ENCODE measurements around the gene P2RY6. TPM values are rescaled to one million over a fixed set of nuclear protein-coding genes. Genes with fewer than 3 reads are reported as not detected.

P2RY6 gene
- total and polyA plus RNA-seq, 8 donors, result 0.24 to 4.1 (median 0.98) TPM; not detected in 1

- ATAC-seq (no peak), DNase-seq (no peak), FAIRE-seq (no peak)
- H3K36me3 ChIP-seq, result no peaks in the 10 kb centered on the region
- H3K27me3 ChIP-seq, result no peaks in the 10 kb centered on the region
- TF ChIP-seq, protein P1, sequence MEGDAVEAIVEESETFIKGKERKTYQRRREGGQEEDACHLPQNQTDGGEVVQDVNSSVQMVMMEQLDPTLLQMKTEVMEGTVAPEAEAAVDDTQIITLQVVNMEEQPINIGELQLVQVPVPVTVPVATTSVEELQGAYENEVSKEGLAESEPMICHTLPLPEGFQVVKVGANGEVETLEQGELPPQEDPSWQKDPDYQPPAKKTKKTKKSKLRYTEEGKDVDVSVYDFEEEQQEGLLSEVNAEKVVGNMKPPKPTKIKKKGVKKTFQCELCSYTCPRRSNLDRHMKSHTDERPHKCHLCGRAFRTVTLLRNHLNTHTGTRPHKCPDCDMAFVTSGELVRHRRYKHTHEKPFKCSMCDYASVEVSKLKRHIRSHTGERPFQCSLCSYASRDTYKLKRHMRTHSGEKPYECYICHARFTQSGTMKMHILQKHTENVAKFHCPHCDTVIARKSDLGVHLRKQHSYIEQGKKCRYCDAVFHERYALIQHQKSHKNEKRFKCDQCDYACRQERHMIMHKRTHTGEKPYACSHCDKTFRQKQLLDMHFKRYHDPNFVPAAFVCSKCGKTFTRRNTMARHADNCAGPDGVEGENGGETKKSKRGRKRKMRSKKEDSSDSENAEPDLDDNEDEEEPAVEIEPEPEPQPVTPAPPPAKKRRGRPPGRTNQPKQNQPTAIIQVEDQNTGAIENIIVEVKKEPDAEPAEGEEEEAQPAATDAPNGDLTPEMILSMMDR (IDR thresholded peaks at IDR 0.05), result no peak
- intact Hi-C loops (cut with DNase I), result loop anchor here in 1 of 3 donors (5.0 to 10.0 kb wide), 2 partner anchors 46 to 104 kb away; no protein-coding TSS in a partner anchor
- H3K4me1 ChIP-seq, result no peaks in the 10 kb centered on the region
- H3K4me3 ChIP-seq, result no peak overlapping the region
- 78 to 92% methylated on average over 3 of the region's 3 CpGs for WGBS, 2 donors
- no peaks in the 10 kb centered on the region for H3K9me3 ChIP-seq
- H3K27ac ChIP-seq, result no peak overlapping the region
Measured at GRCh38 chr11:73291196-73291595, 19.1 kb downstream of the P2RY6 start.

- no peak for ATAC-seq
Measured at GRCh38 chr11:73291781-73292524, 19.8 kb downstream of the P2RY6 start.

GRCh38 chr11:73292525-73292894 lies 20.4 kb downstream of the P2RY6 start:
- no peaks in the 10 kb centered on the region for H3K27me3 ChIP-seq
- TF ChIP-seq, protein P1 (IDR thresholded peaks at IDR 0.05), result no peak
- no peak for DNase-seq
- H3K4me3 ChIP-seq, result no peak overlapping the region
- intact Hi-C loops (cut with DNase I), result loop anchor here in 1 of 3 donors (5.0 to 10.0 kb wide), 2 partner anchors 45 to 102 kb away; no protein-coding TSS in a partner anchor
- no peaks in the 10 kb centered on the region for H3K36me3 ChIP-seq
- 36 to 43% methylated on average over 5 of the region's 5 CpGs for WGBS, 2 donors
- H3K9me3 ChIP-seq, result no peaks in the 10 kb centered on the region
- no peak overlapping the region for H3K27ac ChIP-seq
- no peak for ATAC-seq
- H3K4me1 ChIP-seq, result no peaks in the 10 kb centered on the region
- FAIRE-seq, result no peak

More at GRCh38 chr11:73291781-73292524, 19.8 kb downstream of the P2RY6 start:
- WGBS, 2 donors, result 69 to 74% methylated on average over 12 of the region's 12 CpGs
- DNase-seq (no peak), FAIRE-seq (no peak)
- Histone ChIP-seq H3K9me3 (no peaks in the 10 kb centered on the region), H3K4me1 (no peaks in the 10 kb centered on the region), H3K36me3 (no peaks in the 10 kb centered on the region), H3K27ac (no peak overlapping the region), H3K27me3 (no peaks in the 10 kb centered on the region), H3K4me3 (no peak overlapping the region)
- intact Hi-C loops (cut with DNase I), result loop anchor here in 1 of 3 donors (5.0 to 10.0 kb wide), 2 partner anchors 45 to 103 kb away; no protein-coding TSS in a partner anchor
- TF ChIP-seq, protein P1 (IDR thresholded peaks at IDR 0.05), result no peak

GRCh38 chr11:73293356-73293936 lies 21.3 kb downstream of the P2RY6 start:
- no peak for FAIRE-seq
- Histone ChIP-seq H3K9me3 (no peaks in the 10 kb centered on the region), H3K4me3 (no peak overlapping the region), H3K4me1 (no peaks in the 10 kb centered on the region), H3K27ac (no peak overlapping the region), H3K36me3 (no peaks in the 10 kb centered on the region), H3K27me3 (no peaks in the 10 kb centered on the region)
- TF ChIP-seq, protein P1 (IDR thresholded peaks at IDR 0.05), result no peak
- DNase-seq, result no peak
- WGBS, 2 donors, result 68 to 74% methylated on average over 4 of the region's 4 CpGs
- intact Hi-C loops (cut with DNase I), result loop anchor here in 1 of 3 donors (5.0 to 10.0 kb wide), 2 partner anchors 44 to 101 kb away; no protein-coding TSS in a partner anchor
- no peak for ATAC-seq

Data from pancreas (tissue), 10 donors.